OCI-LY7 (cell line): ENCODE measurements around the gene GNAZ. TPM values are rescaled to one million over a fixed set of nuclear protein-coding genes. Genes with fewer than 3 reads are reported as not detected.

Experiments used
- BruUV-seq: library from RNA; stranded (reverse); fragments of 400-500 nt; replicated peaks from 2 replicates; lab custom pipeline; 2021; lab: Mats Ljungman, UMichigan
- CTCF ChIA-PET: fragments of 300-600 bp; sonication (Branson Sonifier 250); formaldehyde crosslinking; loops from one replicate; lab custom pipeline; 2022; ENCODE audit warnings: antibody characterized with exemption; ENCODE audit not compliant: unreplicated experiment; lab: Charles Lee
- POLR2A ChIA-PET: fragments of 300-600 bp; sonication (Branson Sonifier 250); formaldehyde crosslinking; loops from one replicate; lab custom pipeline; 2022; ENCODE audit warnings: antibody characterized with exemption; lab: Charles Lee
- DNase-seq: peaks from one replicate; pipeline ENCODE4 v3.0.0-alpha.2; 2015; ENCODE audit warnings: low spot score
- H2AFZ ChIP-seq: fragments of 200-600 bp; sonication (generic), shearing (Covaris generic); 2 replicates; pipeline ENCODE4 v1.6.1; 2014; ENCODE audit warnings: mild to moderate bottlenecking, antibody characterized with exemption, low read length, moderate library complexity
- H3K27ac ChIP-seq: fragments of 200-600 bp; sonication (generic); 2 replicates; pipeline ENCODE4 v1.5.1; 2014; ENCODE audit warnings: mixed run types, low read depth, mild to moderate bottlenecking, moderate library complexity, low read length, inconsistent platforms; ENCODE audit not compliant: poor library complexity, severe bottlenecking
- H3K36me3 ChIP-seq: fragments of 200-600 bp; sonication (generic); 2 replicates; pipeline ENCODE4 v1.6.1; 2014; ENCODE audit warnings: mild to moderate bottlenecking, antibody characterized with exemption, low read length, moderate library complexity, mixed read lengths; ENCODE audit not compliant: insufficient read depth
- H3K4me1 ChIP-seq: fragments of 200-600 bp; sonication (generic); 2 replicates; pipeline ENCODE4 v1.5.1; 2014; ENCODE audit warnings: mild to moderate bottlenecking, low read length; ENCODE audit not compliant: insufficient read depth, poor library complexity, severe bottlenecking
- H3K4me2 ChIP-seq: fragments of 200-600 bp; sonication (generic); 2 replicates; pipeline ENCODE4 v1.6.1; 2014; ENCODE audit warnings: mild to moderate bottlenecking, low read length
- H3K4me3 ChIP-seq: fragments of 200-600 bp; sonication (generic); 2 replicates; pipeline ENCODE4 v1.5.1; 2014; ENCODE audit warnings: mild to moderate bottlenecking, low read depth, low read length; ENCODE audit not compliant: poor library complexity, severe bottlenecking
- H3K79me2 ChIP-seq: fragments of 200-600 bp; sonication (generic); 2 replicates; pipeline ENCODE4 v1.6.1; 2016; ENCODE audit warnings: low read depth, mild to moderate bottlenecking, low read length, moderate library complexity, mixed read lengths; ENCODE audit not compliant: insufficient read depth
- H3K9me2 ChIP-seq: fragments of 200-600 bp; sonication (generic); 2 replicates; pipeline ENCODE4 v1.6.1; 2016; ENCODE audit warnings: mild to moderate bottlenecking, low read length, mixed read lengths; ENCODE audit not compliant: insufficient read depth
- H3K9me3 ChIP-seq: fragments of 200-600 bp; sonication (generic); 2 replicates; pipeline ENCODE4 v1.6.1; 2014; ENCODE audit warnings: mild to moderate bottlenecking, mixed run types, low read length, mixed read lengths
- H4K20me1 ChIP-seq: fragments of 200-600 bp; sonication (generic); 2 replicates; pipeline ENCODE4 v1.6.1; 2014; ENCODE audit warnings: mild to moderate bottlenecking, antibody characterized with exemption, low read length, moderate library complexity, mixed read lengths; ENCODE audit not compliant: insufficient read depth
- EZH2phosphoT487 ChIP-seq: fragments of 200-600 bp; sonication (generic); IDR thresholded peaks from 2 replicates; pipeline ENCODE4 v1.6.1; 2018; ENCODE audit warnings: low read depth, borderline replicate concordance, mild to moderate bottlenecking, mixed run types, antibody characterized with exemption, low read length, moderate library complexity, mixed read lengths
- intact Hi-C: fragments of 100-400 bp; cut with micrococcal nuclease; formaldehyde crosslinking; loops from one replicate; pipeline ENCODE4 v1.10.0; 2022; ENCODE audit not compliant: unreplicated experiment
- total RNA-seq, 2 experiments: library from RNA; depleted of rRNA in 1 of 2; stranded (reverse); fragments of >200 nt in 1 of 2; shearing (Covaris generic) in 1 of 2; gene quantifications; 2 replicates each; pipeline ENCODE4 v1.2.3, GENCODE V29; 2014 to 2022
- TF ChIP-seq, protein P1 (sequence below): fragments of 200-600 bp; sonication (generic); conservative IDR thresholded peaks from 2 replicates; pipeline ENCODE4 v1.5.1; 2014; ENCODE audit warnings: mild to moderate bottlenecking, antibody characterized with exemption, low read length, moderate library complexity, mixed read lengths

Gene GNAZ
- total RNA-seq, 2 experiments from 2014 or later, result 38.5 to 46.4 TPM

GRCh38 chr22:23075525-23076216 lies 5.4 kb downstream of the GNAZ start:
- H3K4me2 ChIP-seq, result no peak overlapping the region
- CTCF ChIA-PET, result no interaction called here
- H3K4me1 ChIP-seq, result peaks cover 37% of the 10 kb centered on the region
- no peak overlapping the region for H2AFZ ChIP-seq
- H4K20me1 ChIP-seq, result no peaks in the 10 kb centered on the region
- POLR2A ChIA-PET, result interaction anchor here (0.6 to 1.0 kb wide), 2 partner anchors 189 to 201 kb away, joined by 3 to 6 read pairs; no protein-coding TSS in a partner anchor
- no peak overlapping the region for H3K4me3 ChIP-seq
- no peak for DNase-seq
- H3K79me2 ChIP-seq, result peaks cover 21% of the 10 kb centered on the region
- peaks cover 33% of the 10 kb centered on the region for H3K36me3 ChIP-seq
- no TSS peak for BruUV-seq
- TF ChIP-seq, protein P1, sequence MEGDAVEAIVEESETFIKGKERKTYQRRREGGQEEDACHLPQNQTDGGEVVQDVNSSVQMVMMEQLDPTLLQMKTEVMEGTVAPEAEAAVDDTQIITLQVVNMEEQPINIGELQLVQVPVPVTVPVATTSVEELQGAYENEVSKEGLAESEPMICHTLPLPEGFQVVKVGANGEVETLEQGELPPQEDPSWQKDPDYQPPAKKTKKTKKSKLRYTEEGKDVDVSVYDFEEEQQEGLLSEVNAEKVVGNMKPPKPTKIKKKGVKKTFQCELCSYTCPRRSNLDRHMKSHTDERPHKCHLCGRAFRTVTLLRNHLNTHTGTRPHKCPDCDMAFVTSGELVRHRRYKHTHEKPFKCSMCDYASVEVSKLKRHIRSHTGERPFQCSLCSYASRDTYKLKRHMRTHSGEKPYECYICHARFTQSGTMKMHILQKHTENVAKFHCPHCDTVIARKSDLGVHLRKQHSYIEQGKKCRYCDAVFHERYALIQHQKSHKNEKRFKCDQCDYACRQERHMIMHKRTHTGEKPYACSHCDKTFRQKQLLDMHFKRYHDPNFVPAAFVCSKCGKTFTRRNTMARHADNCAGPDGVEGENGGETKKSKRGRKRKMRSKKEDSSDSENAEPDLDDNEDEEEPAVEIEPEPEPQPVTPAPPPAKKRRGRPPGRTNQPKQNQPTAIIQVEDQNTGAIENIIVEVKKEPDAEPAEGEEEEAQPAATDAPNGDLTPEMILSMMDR, result no peak
- no peak for TF ChIP-seq EZH2phosphoT487
- H3K9me2 ChIP-seq, result no peaks in the 10 kb centered on the region
- H3K27ac ChIP-seq, result no peak overlapping the region
- intact Hi-C loops, result no loop called here
- no peaks in the 10 kb centered on the region for H3K9me3 ChIP-seq

DNA sequence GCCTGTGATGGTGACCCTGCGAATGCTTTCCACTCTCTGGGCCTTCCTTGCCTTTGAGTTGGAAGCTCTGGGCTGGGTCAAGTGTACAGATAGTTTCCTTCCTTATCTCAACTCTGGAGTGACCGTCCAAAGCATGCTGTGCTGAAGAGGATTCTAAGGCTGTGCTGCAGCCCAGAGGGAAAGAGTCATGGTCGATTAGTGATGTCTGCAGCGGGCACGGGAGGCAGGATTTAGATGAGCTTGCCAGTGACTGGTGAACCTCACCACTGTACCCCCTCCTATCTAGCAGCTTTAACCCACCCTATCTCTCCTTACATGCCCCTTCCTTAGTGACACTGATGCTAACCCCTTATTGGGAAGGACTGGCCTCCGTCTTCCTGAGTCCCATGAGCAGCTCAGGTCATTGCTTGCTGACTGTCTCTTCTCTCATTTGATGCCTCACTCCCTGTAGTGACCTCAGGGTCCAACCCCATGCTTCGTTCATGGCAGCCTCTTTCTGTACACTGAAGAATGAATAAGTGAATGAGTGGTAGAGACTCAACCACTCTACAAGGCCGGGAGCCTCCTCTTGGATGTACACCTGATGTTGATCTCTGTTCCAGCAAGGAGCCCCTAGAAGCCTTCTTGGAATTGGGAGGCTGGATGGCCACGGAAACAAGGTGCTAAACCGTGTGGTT lies 6.7 kb downstream of the GNAZ start:
- no peak overlapping the region for H2AFZ ChIP-seq
- TF ChIP-seq EZH2phosphoT487, result no peak
- TF ChIP-seq, protein P1, result no peak
- peaks cover 8% of the 10 kb centered on the region for H3K79me2 ChIP-seq
- H3K4me2 ChIP-seq, result no peak overlapping the region
- H3K4me1 ChIP-seq, result peaks cover 27% of the 10 kb centered on the region
- H4K20me1 ChIP-seq, result no peaks in the 10 kb centered on the region
- H3K9me2 ChIP-seq, result no peaks in the 10 kb centered on the region
- no peaks in the 10 kb centered on the region for H3K9me3 ChIP-seq
- intact Hi-C loops, result no loop called here
- ChIA-PET CTCF (interaction anchor here (0.6 kb wide), 1 partner anchor 80 kb away, joined by 3 read pairs; no protein-coding TSS in a partner anchor), POLR2A (interaction anchor here (1.1 kb wide), 1 partner anchor 60 kb away, joined by 3 read pairs; no protein-coding TSS in a partner anchor)
- BruUV-seq, result no TSS peak
- no peak overlapping the region for H3K27ac ChIP-seq
- DNase-seq, result no peak
- H3K4me3 ChIP-seq, result no peak overlapping the region
- H3K36me3 ChIP-seq, result peaks cover 33% of the 10 kb centered on the region
